Measurements from ENCODE around the gene NEGR1. TPM values are rescaled to one million over a fixed set of nuclear protein-coding genes. Genes with fewer than 3 reads are reported as not detected.

Gene NEGR1
- total RNA-seq, 1 experiment from 2014 or later, result 2.9 TPM

DNA sequence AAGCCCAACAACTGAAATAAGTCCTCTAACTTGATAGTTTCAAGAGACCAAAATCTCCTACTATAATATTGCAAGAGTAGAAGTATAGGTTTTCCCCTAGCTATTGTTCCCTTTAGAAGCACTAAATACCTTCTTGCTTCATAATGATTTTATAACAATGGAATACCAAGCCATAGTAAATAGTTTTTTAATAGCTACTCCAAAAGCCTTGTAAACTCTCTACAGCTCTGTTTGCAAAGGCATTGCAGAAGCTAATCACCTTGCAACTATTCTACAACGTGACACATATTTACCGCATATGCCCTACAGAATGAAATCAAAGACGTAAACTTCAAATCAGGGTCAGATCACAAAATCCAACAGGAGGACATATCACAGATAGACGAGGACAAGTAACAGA lies 750.0 kb downstream of the NEGR1 start:
- no peak for ATAC-seq
- H3K4me1 Mint-ChIP-seq, result no peaks in the 10 kb centered on the region

DNA sequence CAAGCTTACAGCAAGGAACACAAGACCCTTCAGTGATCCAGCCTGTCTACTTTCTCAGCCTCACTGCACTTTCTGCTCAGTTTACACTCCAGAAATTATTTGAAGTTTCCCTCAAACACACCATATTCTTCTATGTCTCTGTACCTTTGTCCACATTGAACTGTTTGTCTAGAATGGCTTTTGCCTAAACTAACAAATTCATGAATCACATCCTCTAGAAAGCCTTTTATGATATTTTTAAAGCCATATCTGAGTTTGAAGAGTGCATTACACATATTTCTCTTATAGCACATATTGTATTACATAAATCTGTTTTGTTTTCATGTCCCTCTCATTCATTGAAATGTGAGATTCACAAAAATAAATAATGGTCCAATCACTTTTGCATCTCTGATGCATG lies 755.5 kb downstream of the NEGR1 start:
- ATAC-seq (no peak), DNase-seq (ENCODE audit: low spot score) (no peak)
- H3K4me1 Mint-ChIP-seq, result no peaks in the 10 kb centered on the region
- no peak overlapping the region for H3K4me3 Mint-ChIP-seq
- no peaks in the 10 kb centered on the region for H3K9me3 Mint-ChIP-seq
- no peaks in the 10 kb centered on the region for H3K36me3 Mint-ChIP-seq
- POLR2A ChIA-PET, result no interaction called here
- no peak overlapping the region for H3K27ac Mint-ChIP-seq
- TF ChIP-seq, protein P1, sequence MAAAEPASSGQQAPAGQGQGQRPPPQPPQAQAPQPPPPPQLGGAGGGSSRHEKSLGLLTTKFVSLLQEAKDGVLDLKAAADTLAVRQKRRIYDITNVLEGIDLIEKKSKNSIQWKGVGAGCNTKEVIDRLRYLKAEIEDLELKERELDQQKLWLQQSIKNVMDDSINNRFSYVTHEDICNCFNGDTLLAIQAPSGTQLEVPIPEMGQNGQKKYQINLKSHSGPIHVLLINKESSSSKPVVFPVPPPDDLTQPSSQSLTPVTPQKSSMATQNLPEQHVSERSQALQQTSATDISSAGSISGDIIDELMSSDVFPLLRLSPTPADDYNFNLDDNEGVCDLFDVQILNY (CRISPR knock-in tag; IDR thresholded peaks at IDR 0.05), result no peak
- TF ChIP-seq, protein P2, sequence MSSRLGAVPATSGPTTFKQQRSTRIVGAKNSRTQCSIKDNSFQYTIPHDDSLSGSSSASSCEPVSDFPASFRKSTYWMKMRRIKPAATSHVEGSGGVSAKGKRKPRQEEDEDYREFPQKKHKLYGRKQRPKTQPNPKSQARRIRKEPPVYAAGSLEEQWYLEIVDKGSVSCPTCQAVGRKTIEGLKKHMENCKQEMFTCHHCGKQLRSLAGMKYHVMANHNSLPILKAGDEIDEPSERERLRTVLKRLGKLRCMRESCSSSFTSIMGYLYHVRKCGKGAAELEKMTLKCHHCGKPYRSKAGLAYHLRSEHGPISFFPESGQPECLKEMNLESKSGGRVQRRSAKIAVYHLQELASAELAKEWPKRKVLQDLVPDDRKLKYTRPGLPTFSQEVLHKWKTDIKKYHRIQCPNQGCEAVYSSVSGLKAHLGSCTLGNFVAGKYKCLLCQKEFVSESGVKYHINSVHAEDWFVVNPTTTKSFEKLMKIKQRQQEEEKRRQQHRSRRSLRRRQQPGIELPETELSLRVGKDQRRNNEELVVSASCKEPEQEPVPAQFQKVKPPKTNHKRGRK (CRISPR knock-in tag; IDR thresholded peaks at IDR 0.05; ENCODE audit: borderline replicate concordance), result no peak
- TF ChIP-seq, protein P3, sequence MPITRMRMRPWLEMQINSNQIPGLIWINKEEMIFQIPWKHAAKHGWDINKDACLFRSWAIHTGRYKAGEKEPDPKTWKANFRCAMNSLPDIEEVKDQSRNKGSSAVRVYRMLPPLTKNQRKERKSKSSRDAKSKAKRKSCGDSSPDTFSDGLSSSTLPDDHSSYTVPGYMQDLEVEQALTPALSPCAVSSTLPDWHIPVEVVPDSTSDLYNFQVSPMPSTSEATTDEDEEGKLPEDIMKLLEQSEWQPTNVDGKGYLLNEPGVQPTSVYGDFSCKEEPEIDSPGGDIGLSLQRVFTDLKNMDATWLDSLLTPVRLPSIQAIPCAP (CRISPR knock-in tag; IDR thresholded peaks at IDR 0.05), result no peak
- no peak for TF ChIP-seq SMAD4 (CRISPR knock-in tag; IDR thresholded peaks at IDR 0.05)
- TF ChIP-seq FOXJ3 (CRISPR knock-in tag; IDR thresholded peaks at IDR 0.05; ENCODE audit: borderline replicate concordance), result no peak
- TF ChIP-seq, protein P4, sequence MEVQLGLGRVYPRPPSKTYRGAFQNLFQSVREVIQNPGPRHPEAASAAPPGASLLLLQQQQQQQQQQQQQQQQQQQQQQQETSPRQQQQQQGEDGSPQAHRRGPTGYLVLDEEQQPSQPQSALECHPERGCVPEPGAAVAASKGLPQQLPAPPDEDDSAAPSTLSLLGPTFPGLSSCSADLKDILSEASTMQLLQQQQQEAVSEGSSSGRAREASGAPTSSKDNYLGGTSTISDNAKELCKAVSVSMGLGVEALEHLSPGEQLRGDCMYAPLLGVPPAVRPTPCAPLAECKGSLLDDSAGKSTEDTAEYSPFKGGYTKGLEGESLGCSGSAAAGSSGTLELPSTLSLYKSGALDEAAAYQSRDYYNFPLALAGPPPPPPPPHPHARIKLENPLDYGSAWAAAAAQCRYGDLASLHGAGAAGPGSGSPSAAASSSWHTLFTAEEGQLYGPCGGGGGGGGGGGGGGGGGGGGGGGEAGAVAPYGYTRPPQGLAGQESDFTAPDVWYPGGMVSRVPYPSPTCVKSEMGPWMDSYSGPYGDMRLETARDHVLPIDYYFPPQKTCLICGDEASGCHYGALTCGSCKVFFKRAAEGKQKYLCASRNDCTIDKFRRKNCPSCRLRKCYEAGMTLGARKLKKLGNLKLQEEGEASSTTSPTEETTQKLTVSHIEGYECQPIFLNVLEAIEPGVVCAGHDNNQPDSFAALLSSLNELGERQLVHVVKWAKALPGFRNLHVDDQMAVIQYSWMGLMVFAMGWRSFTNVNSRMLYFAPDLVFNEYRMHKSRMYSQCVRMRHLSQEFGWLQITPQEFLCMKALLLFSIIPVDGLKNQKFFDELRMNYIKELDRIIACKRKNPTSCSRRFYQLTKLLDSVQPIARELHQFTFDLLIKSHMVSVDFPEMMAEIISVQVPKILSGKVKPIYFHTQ (CRISPR knock-in tag; IDR thresholded peaks at IDR 0.05), result no peak
- TF ChIP-seq ZNF219 (CRISPR knock-in tag; IDR thresholded peaks at IDR 0.05; ENCODE audit: borderline replicate concordance), result no peak
- CTCF ChIA-PET, result no interaction called here
- H3K27me3 Mint-ChIP-seq (ENCODE audit: low read depth), result no peaks in the 10 kb centered on the region

More for the DNA sequence above, 750.0 kb downstream of the NEGR1 start:
- TF ChIP-seq ETV6 (CRISPR knock-in tag; IDR thresholded peaks at IDR 0.05) (no peak), ZNF219 (CRISPR knock-in tag; IDR thresholded peaks at IDR 0.05; ENCODE audit: borderline replicate concordance) (no peak)
- TF ChIP-seq, protein P5, sequence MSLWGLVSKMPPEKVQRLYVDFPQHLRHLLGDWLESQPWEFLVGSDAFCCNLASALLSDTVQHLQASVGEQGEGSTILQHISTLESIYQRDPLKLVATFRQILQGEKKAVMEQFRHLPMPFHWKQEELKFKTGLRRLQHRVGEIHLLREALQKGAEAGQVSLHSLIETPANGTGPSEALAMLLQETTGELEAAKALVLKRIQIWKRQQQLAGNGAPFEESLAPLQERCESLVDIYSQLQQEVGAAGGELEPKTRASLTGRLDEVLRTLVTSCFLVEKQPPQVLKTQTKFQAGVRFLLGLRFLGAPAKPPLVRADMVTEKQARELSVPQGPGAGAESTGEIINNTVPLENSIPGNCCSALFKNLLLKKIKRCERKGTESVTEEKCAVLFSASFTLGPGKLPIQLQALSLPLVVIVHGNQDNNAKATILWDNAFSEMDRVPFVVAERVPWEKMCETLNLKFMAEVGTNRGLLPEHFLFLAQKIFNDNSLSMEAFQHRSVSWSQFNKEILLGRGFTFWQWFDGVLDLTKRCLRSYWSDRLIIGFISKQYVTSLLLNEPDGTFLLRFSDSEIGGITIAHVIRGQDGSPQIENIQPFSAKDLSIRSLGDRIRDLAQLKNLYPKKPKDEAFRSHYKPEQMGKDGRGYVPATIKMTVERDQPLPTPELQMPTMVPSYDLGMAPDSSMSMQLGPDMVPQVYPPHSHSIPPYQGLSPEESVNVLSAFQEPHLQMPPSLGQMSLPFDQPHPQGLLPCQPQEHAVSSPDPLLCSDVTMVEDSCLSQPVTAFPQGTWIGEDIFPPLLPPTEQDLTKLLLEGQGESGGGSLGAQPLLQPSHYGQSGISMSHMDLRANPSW (CRISPR knock-in tag; conservative IDR thresholded peaks at IDR 0.05; ENCODE audit: low read depth), result no peak
- H3K27ac Mint-ChIP-seq, result no peak overlapping the region
- CTCF ChIA-PET, result no interaction called here
- H3K27me3 Mint-ChIP-seq (ENCODE audit: low read depth), result no peaks in the 10 kb centered on the region
- no peaks in the 10 kb centered on the region for H3K9me3 Mint-ChIP-seq
- no peak overlapping the region for H3K4me3 Mint-ChIP-seq
- no peak for DNase-seq (ENCODE audit: low spot score)
- POLR2A ChIA-PET, result no interaction called here
- H3K36me3 Mint-ChIP-seq, result no peaks in the 10 kb centered on the region

DNA sequence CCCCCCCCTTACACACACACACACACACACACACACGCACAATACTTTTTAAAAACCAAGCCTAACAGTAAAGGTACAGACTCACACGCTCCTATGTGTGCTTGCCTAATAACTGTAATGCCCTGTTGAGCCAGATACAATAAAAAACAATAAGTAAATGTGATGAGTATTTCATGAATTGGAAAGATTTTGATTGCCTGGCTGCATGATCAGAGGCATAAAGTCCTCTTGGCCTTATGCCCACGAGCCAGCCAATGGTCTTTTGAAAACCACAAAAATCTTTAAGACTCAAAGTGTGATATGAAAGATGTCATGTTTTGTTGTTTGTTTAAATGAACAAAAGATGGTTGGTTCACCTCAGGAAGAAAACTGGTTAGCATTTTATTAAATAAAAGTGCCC lies 759.6 kb downstream of the NEGR1 start:
- ATAC-seq (no peak), DNase-seq (ENCODE audit: low spot score) (no peak)
- Mint-ChIP-seq H3K4me3 (no peak overlapping the region), H3K9me3 (no peaks in the 10 kb centered on the region), H3K27me3 (ENCODE audit: low read depth) (no peaks in the 10 kb centered on the region), H3K27ac (no peak overlapping the region), H3K4me1 (no peaks in the 10 kb centered on the region), H3K36me3 (no peaks in the 10 kb centered on the region)
- POLR2A ChIA-PET, result no interaction called here
- CTCF ChIA-PET, result no interaction called here
- TF ChIP-seq GABPB1 (CRISPR knock-in tag; IDR thresholded peaks at IDR 0.05) (no peak), CBFB (CRISPR knock-in tag; IDR thresholded peaks at IDR 0.05; ENCODE audit: low read depth) (no peak)
- TF ChIP-seq, protein P6, sequence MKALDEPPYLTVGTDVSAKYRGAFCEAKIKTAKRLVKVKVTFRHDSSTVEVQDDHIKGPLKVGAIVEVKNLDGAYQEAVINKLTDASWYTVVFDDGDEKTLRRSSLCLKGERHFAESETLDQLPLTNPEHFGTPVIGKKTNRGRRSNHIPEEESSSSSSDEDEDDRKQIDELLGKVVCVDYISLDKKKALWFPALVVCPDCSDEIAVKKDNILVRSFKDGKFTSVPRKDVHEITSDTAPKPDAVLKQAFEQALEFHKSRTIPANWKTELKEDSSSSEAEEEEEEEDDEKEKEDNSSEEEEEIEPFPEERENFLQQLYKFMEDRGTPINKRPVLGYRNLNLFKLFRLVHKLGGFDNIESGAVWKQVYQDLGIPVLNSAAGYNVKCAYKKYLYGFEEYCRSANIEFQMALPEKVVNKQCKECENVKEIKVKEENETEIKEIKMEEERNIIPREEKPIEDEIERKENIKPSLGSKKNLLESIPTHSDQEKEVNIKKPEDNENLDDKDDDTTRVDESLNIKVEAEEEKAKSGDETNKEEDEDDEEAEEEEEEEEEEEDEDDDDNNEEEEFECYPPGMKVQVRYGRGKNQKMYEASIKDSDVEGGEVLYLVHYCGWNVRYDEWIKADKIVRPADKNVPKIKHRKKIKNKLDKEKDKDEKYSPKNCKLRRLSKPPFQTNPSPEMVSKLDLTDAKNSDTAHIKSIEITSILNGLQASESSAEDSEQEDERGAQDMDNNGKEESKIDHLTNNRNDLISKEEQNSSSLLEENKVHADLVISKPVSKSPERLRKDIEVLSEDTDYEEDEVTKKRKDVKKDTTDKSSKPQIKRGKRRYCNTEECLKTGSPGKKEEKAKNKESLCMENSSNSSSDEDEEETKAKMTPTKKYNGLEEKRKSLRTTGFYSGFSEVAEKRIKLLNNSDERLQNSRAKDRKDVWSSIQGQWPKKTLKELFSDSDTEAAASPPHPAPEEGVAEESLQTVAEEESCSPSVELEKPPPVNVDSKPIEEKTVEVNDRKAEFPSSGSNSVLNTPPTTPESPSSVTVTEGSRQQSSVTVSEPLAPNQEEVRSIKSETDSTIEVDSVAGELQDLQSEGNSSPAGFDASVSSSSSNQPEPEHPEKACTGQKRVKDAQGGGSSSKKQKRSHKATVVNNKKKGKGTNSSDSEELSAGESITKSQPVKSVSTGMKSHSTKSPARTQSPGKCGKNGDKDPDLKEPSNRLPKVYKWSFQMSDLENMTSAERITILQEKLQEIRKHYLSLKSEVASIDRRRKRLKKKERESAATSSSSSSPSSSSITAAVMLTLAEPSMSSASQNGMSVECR (CRISPR knock-in tag; IDR thresholded peaks at IDR 0.05; ENCODE audit: borderline replicate concordance), result no peak
- TF ChIP-seq, protein P4 (CRISPR knock-in tag; IDR thresholded peaks at IDR 0.05), result no peak
